ENCODE data around the gene NUDT3. TPM values are rescaled to one million over a fixed set of nuclear protein-coding genes. Genes with fewer than 3 reads are reported as not detected.

NUDT3 gene
- total and polyA plus RNA-seq, 9 donors = 16.0 to 60.7 (median 50.2) TPM

DNA sequence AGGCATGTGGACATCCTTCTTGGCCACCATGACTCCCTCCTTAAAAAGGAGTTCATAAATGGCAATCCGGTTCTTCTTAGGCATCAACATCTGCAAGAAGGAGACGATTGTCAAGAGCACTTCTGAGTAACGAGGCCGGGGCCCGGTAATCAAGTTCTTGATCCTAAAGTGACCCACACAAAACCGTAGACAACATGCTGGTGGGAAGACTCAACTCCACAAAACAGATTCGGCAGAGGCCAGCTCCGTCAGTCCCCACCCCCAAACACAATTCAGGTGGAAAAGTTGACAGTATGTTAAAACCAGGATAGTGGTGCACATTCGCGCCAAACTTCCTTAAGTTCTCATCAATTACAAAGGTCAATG, 32.6 kb upstream of the NUDT3 start:
- intact Hi-C loops (cut with DNase I) = loop anchor here in 1 of 4 donors (10.0 kb wide), 1 partner anchor 190 kb away; no protein-coding TSS in a partner anchor
- H3K36me3 ChIP-seq = no peaks in the 10 kb centered on the region
- no peaks in the 10 kb centered on the region for H3K27me3 ChIP-seq
- peak overlapping the region; percentile 65 for H3K4me3 ChIP-seq
- peak overlapping the region; percentile 31 to 76 for H3K27ac ChIP-seq
- H3K9me3 ChIP-seq = no peaks in the 10 kb centered on the region
- TF ChIP-seq EP300 (IDR thresholded peaks at IDR 0.05) (no peak), POLR2A (IDR thresholded peaks at IDR 0.05) (no peak)
- TF ChIP-seq, protein P1, sequence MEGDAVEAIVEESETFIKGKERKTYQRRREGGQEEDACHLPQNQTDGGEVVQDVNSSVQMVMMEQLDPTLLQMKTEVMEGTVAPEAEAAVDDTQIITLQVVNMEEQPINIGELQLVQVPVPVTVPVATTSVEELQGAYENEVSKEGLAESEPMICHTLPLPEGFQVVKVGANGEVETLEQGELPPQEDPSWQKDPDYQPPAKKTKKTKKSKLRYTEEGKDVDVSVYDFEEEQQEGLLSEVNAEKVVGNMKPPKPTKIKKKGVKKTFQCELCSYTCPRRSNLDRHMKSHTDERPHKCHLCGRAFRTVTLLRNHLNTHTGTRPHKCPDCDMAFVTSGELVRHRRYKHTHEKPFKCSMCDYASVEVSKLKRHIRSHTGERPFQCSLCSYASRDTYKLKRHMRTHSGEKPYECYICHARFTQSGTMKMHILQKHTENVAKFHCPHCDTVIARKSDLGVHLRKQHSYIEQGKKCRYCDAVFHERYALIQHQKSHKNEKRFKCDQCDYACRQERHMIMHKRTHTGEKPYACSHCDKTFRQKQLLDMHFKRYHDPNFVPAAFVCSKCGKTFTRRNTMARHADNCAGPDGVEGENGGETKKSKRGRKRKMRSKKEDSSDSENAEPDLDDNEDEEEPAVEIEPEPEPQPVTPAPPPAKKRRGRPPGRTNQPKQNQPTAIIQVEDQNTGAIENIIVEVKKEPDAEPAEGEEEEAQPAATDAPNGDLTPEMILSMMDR (IDR thresholded peaks at IDR 0.05) = no peak
- H3K4me1 ChIP-seq (ENCODE audit: insufficient read depth) = peaks cover 3% of the 10 kb centered on the region
- DNase-seq = no peak
- 1 to 6% (median 1%) methylated on average over 10 of the region's 10 CpGs for WGBS, 3 donors

DNA sequence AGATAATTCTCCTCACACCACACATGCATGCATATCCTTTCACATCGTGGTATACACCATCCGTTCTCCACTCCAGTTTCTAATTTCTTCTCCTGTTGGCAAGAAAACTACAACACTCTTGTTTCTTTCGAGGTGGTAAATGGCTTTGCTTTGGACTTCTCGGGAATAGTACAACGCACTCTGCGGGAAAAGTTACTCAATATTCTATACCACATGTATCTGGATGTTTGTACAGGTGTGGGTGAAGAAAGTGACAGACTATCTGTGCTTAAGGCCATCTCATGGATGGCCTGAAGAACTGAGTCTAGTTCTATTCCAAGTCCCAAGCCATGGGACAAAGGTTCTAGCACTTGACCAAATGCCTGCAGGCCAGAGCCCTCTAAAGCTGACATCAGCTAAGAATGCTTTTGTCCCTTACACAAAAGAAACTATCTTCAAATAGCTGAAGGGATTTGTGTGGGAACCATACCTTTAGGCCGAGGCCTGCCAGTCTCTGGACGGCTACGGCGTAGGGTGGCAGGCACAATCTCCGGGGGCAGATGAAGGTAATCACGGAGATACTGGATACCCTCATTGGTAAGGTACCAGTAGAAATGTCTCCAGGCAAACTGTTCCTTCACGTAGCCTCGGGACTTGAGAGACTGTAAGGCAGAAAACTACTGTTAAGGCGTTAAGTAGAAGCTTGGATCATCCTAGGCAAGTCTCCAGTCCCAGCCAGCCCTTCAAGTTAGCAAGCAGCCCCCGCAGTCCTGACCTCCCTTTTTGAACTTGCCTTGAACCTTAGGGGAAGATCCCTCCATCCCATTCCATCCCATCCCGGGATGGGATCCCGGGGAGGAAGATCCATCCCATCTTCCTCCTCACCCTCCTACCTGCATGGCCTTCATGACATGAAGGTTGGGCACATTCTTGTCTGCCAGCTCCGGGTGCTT, 32.0 kb upstream of the NUDT3 start:
- TF ChIP-seq EP300 (IDR thresholded peaks at IDR 0.05) (no peak), POLR2A (IDR thresholded peaks at IDR 0.05) (no peak)
- H3K27me3 ChIP-seq = no peaks in the 10 kb centered on the region
- DNase-seq = peak in 1 of 5 donors; percentile 13
- H3K27ac ChIP-seq = peak overlapping the region; percentile 31 to 76
- peaks cover 3% of the 10 kb centered on the region for H3K4me1 ChIP-seq (ENCODE audit: insufficient read depth)
- 48 to 54% (median 48%) methylated on average over 19 of the region's 19 CpGs for WGBS, 3 donors
- intact Hi-C loops (cut with DNase I) = loop anchor here in 1 of 4 donors (10.0 kb wide), 1 partner anchor 190 kb away; no protein-coding TSS in a partner anchor
- peak overlapping the region; percentile 65 for H3K4me3 ChIP-seq
- no peaks in the 10 kb centered on the region for H3K9me3 ChIP-seq
- no peaks in the 10 kb centered on the region for H3K36me3 ChIP-seq

DNA sequence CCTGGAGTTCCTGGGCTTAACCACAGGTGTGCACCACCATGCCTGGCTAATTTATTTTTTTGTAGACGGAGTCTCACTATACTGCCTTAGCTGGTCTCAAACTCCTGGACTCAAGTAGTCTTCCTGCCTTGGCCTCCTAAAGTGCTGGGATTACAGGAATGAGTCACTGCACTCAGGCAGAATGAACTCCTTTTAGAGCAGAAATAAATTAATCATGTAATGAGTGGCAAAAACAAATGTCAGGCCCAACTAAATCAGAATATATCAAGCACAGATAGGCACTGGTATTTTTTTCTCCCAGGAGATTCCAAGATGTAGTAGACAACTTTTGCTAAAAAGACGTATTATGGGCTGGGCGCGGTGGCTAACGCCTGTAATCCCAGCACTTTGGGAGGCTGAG, 30.8 kb upstream of the NUDT3 start:
- H3K27ac ChIP-seq = no peak overlapping the region
- TF ChIP-seq, protein P1 (IDR thresholded peaks at IDR 0.05) = no peak
- no peak for TF ChIP-seq EP300 (IDR thresholded peaks at IDR 0.05)
- TF ChIP-seq POLR2A (IDR thresholded peaks at IDR 0.05) = no peak
- H3K4me1 ChIP-seq (ENCODE audit: insufficient read depth) = peaks cover 3% of the 10 kb centered on the region
- H3K27me3 ChIP-seq = no peaks in the 10 kb centered on the region
- no peak overlapping the region for H3K4me3 ChIP-seq
- no peaks in the 10 kb centered on the region for H3K36me3 ChIP-seq
- DNase-seq = no peak
- WGBS, 3 donors = 93 to 97% (median 94%) methylated on average over 5 of the region's 5 CpGs
- no peaks in the 10 kb centered on the region for H3K9me3 ChIP-seq
- intact Hi-C loops (cut with DNase I) = loop anchor here in 1 of 4 donors (10.0 kb wide), 1 partner anchor 192 kb away; no protein-coding TSS in a partner anchor

DNA sequence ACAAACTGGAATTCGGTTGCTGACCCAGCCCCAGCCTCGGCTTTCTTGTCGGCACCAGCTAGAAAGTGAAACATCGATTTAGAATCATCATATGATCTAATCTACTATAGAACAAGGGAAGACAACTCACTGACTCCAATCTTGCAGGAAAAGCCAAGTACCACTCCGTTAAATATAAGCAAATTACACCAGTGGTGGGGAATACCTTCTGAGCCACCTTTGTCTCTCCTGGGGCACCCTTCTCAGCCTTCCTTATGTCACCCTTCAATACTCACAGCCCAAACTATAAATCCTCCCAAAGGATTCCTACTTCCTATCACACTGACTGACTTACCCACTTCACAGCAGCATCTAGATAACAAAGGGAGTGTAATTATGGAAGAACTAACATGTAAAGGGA, 25.9 kb upstream of the NUDT3 start:
- Histone ChIP-seq H3K36me3 (no peaks in the 10 kb centered on the region), H3K9me3 (no peaks in the 10 kb centered on the region), H3K27ac (no peak overlapping the region), H3K4me1 (ENCODE audit: insufficient read depth) (peaks cover 6% of the 10 kb centered on the region), H3K27me3 (no peaks in the 10 kb centered on the region), H3K4me3 (no peak overlapping the region)
- no peak for DNase-seq
- no peak for TF ChIP-seq POLR2A (IDR thresholded peaks at IDR 0.05)
- TF ChIP-seq EP300 (IDR thresholded peaks at IDR 0.05) = no peak
- TF ChIP-seq, protein P1 (IDR thresholded peaks at IDR 0.05) = no peak
- intact Hi-C loops (cut with DNase I) = loop anchor here in 2 of 4 donors (5.0 kb wide), 2 partner anchors 171 to 221 kb away; partner anchors contain the start of gene SMIM29 (in 1 of the 2)
- 70 to 84% (median 80%) methylated on average over 5 of the region's 5 CpGs for WGBS, 3 donors

All from ovary (tissue), 9 donors.